ENCODE data around the gene SMAP1. TPM values are rescaled to one million over a fixed set of nuclear protein-coding genes. Genes with fewer than 3 reads are reported as not detected.

Gene SMAP1
- total RNA-seq, 5 donors from 2014 or later (not counting 1 experiment from before 2014, with no cell fraction given), result 27.1 to 32.3 (median 31.9) TPM

DNA sequence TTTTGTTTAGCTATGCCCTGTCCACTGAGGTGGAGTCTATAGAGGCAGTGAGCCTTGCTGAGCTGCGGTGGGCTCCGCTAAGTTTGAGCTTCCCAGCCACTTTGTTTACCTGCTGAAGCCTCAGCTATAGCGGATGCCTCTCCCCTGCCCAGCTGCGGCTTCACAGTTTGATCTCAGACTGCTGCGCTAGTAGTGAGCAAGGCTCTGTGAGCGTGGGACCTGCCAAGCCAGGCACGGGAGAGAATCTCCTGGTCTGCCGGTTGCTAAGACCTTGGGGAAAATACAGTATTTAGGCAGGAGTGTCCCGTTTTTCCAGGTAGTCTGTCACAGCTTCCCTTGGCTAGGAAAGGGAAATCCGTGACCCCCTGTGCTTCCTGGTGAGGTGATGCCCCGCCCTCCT, 138.4 kb downstream of the SMAP1 start:
- no peak for DNase-seq

DNA sequence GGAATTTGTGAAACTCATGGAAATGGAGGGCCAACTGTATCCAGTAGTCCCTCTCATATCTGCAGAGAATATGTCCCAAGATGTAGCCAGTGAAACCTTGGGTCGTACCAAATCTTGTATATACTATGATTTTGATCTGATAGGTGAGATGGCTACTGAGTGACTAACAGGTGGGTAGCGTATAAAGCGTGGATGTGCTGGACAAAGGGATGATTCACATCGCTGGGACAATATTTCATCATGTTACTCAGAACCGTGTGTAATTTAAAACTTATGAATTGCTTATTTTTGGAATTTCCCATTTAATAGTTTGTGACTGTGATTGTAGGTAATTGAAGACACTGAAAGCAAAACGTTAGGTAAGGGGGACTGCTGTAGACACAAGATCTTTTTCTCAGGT, 144.1 kb downstream of the SMAP1 start:
- Histone ChIP-seq H3K4me1 (ENCODE audit: control insufficient read depth in 1 of 2, extremely low read depth in 1 of 2, insufficient read depth in 2 of 2, low read length in 2 of 2) (no peaks in the 10 kb centered on the region), H3K36me3 (ENCODE audit: control insufficient read depth in 2 of 2, extremely low read depth in 1 of 2, insufficient read depth in 1 of 2, low read length in 1 of 2) (no peaks in the 10 kb centered on the region), H3K27me3 (replicated peaks in 1 of 2; ENCODE audit: control insufficient read depth in 2 of 2, extremely low read depth in 1 of 2, insufficient read depth in 2 of 2, low read length in 1 of 2) (no peaks in the 10 kb centered on the region), H3K27ac (ENCODE audit: low read length) (no peak overlapping the region), H3K4me3 (ENCODE audit: control insufficient read depth in 1 of 2, extremely low read depth in 1 of 2, low read length in 1 of 2) (no peak overlapping the region), H3K9me3 (no peaks in the 10 kb centered on the region)
- H3K9me3 Mint-ChIP-seq, result no peaks in the 10 kb centered on the region
- H3K27me3 Mint-ChIP-seq, result no peaks in the 10 kb centered on the region
- DNase-seq (no peak), ATAC-seq (replicated peaks in 1 of 4) (no peak)
- no peak overlapping the region for H3K4me3 Mint-ChIP-seq
- POLR2A ChIA-PET, result no interaction called here
- H3K36me3 Mint-ChIP-seq, result peaks cover 40% of the 10 kb centered on the region
- H3K27ac Mint-ChIP-seq, result no peak overlapping the region
- H3K4me1 Mint-ChIP-seq, result peaks cover 4 to 6% (median 5%) of the 10 kb centered on the region in 3 donors
- CTCF ChIA-PET, result no interaction called here
- WGBS (ENCODE audit: insufficient coverage), result 87% methylated on average over 3 of the region's 6 CpGs

More for the DNA sequence above, 138.4 kb downstream of the SMAP1 start:
- WGBS (ENCODE audit: insufficient coverage), result 95% methylated on average over 7 of the region's 11 CpGs
- peaks cover 74% of the 10 kb centered on the region for H3K36me3 Mint-ChIP-seq
- Histone ChIP-seq H3K9me3 (no peaks in the 10 kb centered on the region), H3K36me3 (ENCODE audit: control insufficient read depth in 2 of 2, extremely low read depth in 1 of 2, insufficient read depth in 1 of 2, low read length in 1 of 2) (peaks cover 0 to 5% of the 10 kb centered on the region in 2 donors), H3K4me1 (ENCODE audit: control insufficient read depth in 1 of 2, extremely low read depth in 1 of 2, insufficient read depth in 2 of 2, low read length in 2 of 2) (no peaks in the 10 kb centered on the region), H3K27ac (ENCODE audit: low read length) (no peak overlapping the region), H3K4me3 (ENCODE audit: control insufficient read depth in 1 of 2, extremely low read depth in 1 of 2, low read length in 1 of 2) (no peak overlapping the region), H3K27me3 (replicated peaks in 1 of 2; ENCODE audit: control insufficient read depth in 2 of 2, extremely low read depth in 1 of 2, insufficient read depth in 2 of 2, low read length in 1 of 2) (no peaks in the 10 kb centered on the region)
- no peak overlapping the region for H3K4me3 Mint-ChIP-seq
- POLR2A ChIA-PET, result no interaction called here
- H3K27ac Mint-ChIP-seq, result no peak overlapping the region
- no peak for ATAC-seq (replicated peaks in 1 of 4)
- no peaks in the 10 kb centered on the region for H3K27me3 Mint-ChIP-seq
- H3K4me1 Mint-ChIP-seq, result peaks cover 17 to 39% (median 23%) of the 10 kb centered on the region in 3 donors
- peaks cover 3 to 11% (median 7%) of the 10 kb centered on the region in 3 donors for H3K9me3 Mint-ChIP-seq
- CTCF ChIA-PET, result no interaction called here

DNA sequence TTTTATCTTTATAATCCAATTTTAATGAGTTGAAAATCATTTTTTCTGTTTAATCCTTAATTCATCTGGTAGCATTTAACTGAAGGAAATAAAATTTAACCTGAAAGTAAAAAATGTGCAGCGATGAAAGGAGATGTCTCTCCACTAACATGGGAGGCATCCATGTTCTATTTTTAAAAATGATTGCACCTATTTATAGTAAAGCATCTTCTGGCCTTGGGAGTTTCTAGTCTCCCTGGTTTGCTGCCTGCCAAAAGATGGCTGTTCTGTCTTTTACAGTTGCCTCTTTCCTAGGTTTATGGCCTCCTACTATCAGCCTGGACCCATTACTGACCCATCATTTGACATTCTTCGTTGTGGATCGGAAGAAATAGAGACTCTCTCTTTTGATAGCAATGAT, 146.2 kb downstream of the SMAP1 start:
- H3K4me3 Mint-ChIP-seq, result no peak overlapping the region
- H3K9me3 ChIP-seq, result no peaks in the 10 kb centered on the region
- no peak overlapping the region for H3K27ac ChIP-seq (ENCODE audit: low read length)
- peaks cover 27% of the 10 kb centered on the region for H3K36me3 Mint-ChIP-seq
- no peaks in the 10 kb centered on the region for H3K27me3 ChIP-seq (replicated peaks in 1 of 2; ENCODE audit: control insufficient read depth in 2 of 2, extremely low read depth in 1 of 2, insufficient read depth in 2 of 2, low read length in 1 of 2)
- ChIA-PET POLR2A (no interaction called here), CTCF (no interaction called here)
- no peak overlapping the region for H3K27ac Mint-ChIP-seq
- no peaks in the 10 kb centered on the region for H3K9me3 Mint-ChIP-seq
- H3K4me1 Mint-ChIP-seq, result peaks cover 2 to 6% (median 5%) of the 10 kb centered on the region in 3 donors
- no CpG with 5 or more reads among the region's 3 CpGs for WGBS (ENCODE audit: insufficient coverage)
- H3K4me3 ChIP-seq (ENCODE audit: control insufficient read depth in 1 of 2, extremely low read depth in 1 of 2, low read length in 1 of 2), result no peak overlapping the region
- H3K4me1 ChIP-seq (ENCODE audit: control insufficient read depth in 1 of 2, extremely low read depth in 1 of 2, insufficient read depth in 2 of 2, low read length in 2 of 2), result no peaks in the 10 kb centered on the region
- H3K36me3 ChIP-seq (ENCODE audit: control insufficient read depth in 2 of 2, extremely low read depth in 1 of 2, insufficient read depth in 1 of 2, low read length in 1 of 2), result no peaks in the 10 kb centered on the region
- ATAC-seq (replicated peaks in 1 of 4) (no peak), DNase-seq (no peak)
- H3K27me3 Mint-ChIP-seq, result no peaks in the 10 kb centered on the region

DNA sequence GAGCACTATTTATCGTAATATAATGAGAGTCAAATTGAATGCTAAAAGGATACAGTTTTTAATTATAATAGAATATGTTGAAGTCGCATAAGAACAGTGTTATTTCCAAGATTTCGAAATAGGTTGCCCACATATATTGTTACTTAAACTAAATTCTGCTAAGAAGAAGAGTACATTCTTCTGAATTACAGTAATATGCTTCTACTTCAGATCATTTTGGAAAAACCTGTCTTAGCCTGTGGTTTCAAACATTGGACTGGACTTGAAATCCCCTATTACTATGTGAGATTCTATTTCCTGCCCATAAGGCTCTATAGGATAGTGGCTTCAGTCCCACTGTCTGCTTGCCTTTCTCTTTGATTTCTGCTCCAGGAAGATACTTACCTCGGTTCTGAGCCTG, 152.0 kb downstream of the SMAP1 start:
- peaks cover 7 to 14% (median 8%) of the 10 kb centered on the region in 3 donors for H3K9me3 Mint-ChIP-seq
- no peaks in the 10 kb centered on the region for H3K4me1 ChIP-seq (ENCODE audit: control insufficient read depth in 1 of 2, extremely low read depth in 1 of 2, insufficient read depth in 2 of 2, low read length in 2 of 2)
- no peaks in the 10 kb centered on the region for H3K27me3 Mint-ChIP-seq
- peaks cover 28% of the 10 kb centered on the region for H3K36me3 Mint-ChIP-seq
- H3K4me3 ChIP-seq (ENCODE audit: control insufficient read depth in 1 of 2, extremely low read depth in 1 of 2, low read length in 1 of 2), result no peak overlapping the region
- H3K9me3 ChIP-seq, result no peaks in the 10 kb centered on the region
- ChIA-PET POLR2A (no interaction called here), CTCF (interaction anchor here in 1 of 2 donors (0.7 kb wide), 2 partner anchors 32 to 1041 kb away, joined by 3 to 5 read pairs; no protein-coding TSS in a partner anchor)
- no peak overlapping the region for H3K27ac Mint-ChIP-seq
- H3K36me3 ChIP-seq (ENCODE audit: control insufficient read depth in 2 of 2, extremely low read depth in 1 of 2, insufficient read depth in 1 of 2, low read length in 1 of 2), result peaks cover 0 to 2% of the 10 kb centered on the region in 2 donors
- DNase-seq (no peak), ATAC-seq (replicated peaks in 1 of 4) (no peak)
- H3K27me3 ChIP-seq (replicated peaks in 1 of 2; ENCODE audit: control insufficient read depth in 2 of 2, extremely low read depth in 1 of 2, insufficient read depth in 2 of 2, low read length in 1 of 2), result no peaks in the 10 kb centered on the region
- no peak overlapping the region for H3K4me3 Mint-ChIP-seq
- peaks cover 0 to 6% (median 3%) of the 10 kb centered on the region in 3 donors for H3K4me1 Mint-ChIP-seq
- no peak overlapping the region for H3K27ac ChIP-seq (ENCODE audit: low read length)
- WGBS (ENCODE audit: insufficient coverage), result 80% methylated on average over 1 of the region's 4 CpGs

DNA sequence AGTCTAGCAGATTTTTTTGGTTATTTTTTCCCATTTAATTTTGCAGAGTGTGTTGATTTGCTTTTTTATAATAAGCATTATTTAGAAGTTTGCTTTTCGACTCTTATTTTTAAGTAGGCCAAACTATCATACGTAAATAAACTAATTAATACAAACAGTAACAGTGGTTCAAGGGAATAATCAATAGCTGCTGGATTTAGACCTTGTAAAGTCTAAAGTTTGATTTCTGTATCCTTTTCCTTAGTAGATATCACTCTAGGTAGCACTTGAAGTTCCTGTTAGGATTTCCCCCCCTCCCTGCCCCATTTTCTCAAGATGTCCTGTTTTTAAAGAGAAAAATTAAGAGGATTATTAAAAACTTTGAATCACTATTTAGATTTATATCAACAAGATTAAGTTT, 153.1 kb downstream of the SMAP1 start:
- no peak overlapping the region for H3K4me3 ChIP-seq (ENCODE audit: control insufficient read depth in 1 of 2, extremely low read depth in 1 of 2, low read length in 1 of 2)
- POLR2A ChIA-PET, result no interaction called here

DNA sequence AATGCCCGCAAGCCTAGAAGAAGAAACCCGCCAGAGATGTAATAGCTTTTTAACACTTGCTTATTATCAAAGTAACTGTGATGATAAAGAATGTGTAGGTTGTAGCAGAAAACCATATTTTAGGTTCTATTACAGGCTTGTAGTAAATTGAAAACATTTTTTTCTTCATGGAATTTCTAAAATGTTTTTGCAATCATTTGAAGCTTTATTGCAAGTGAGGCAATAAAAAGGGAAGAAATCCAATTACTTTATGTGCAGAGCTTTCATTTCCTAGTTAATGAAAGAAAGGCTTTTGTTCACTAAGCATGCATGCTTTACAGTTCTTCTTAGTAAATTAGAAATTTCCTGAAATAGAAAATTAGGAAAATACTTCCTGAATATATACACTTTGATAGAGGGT, 154.1 kb downstream of the SMAP1 start:
- no peak overlapping the region for H3K4me3 Mint-ChIP-seq
- H3K4me3 ChIP-seq (ENCODE audit: control insufficient read depth in 1 of 2, extremely low read depth in 1 of 2, low read length in 1 of 2), result no peak overlapping the region
- no peak overlapping the region for H3K27ac ChIP-seq (ENCODE audit: low read length)
- H3K27me3 Mint-ChIP-seq, result no peaks in the 10 kb centered on the region
- no peaks in the 10 kb centered on the region for H3K4me1 ChIP-seq (ENCODE audit: control insufficient read depth in 1 of 2, extremely low read depth in 1 of 2, insufficient read depth in 2 of 2, low read length in 2 of 2)
- no peak overlapping the region for H3K27ac Mint-ChIP-seq
- H3K9me3 Mint-ChIP-seq, result peaks cover 7 to 14% (median 8%) of the 10 kb centered on the region in 3 donors
- ChIA-PET POLR2A (interaction anchor here in 1 of 2 donors (0.6 kb wide), 1 partner anchor 374 kb away, joined by 3 read pairs; no protein-coding TSS in a partner anchor), CTCF (interaction anchor here in 1 of 2 donors (0.7 kb wide), 1 partner anchor 513 kb away, joined by 7 read pairs; no protein-coding TSS in a partner anchor)
- no peaks in the 10 kb centered on the region for H3K9me3 ChIP-seq
- H3K4me1 Mint-ChIP-seq, result peaks cover 0 to 1% (median 0%) of the 10 kb centered on the region in 3 donors
- H3K27me3 ChIP-seq (replicated peaks in 1 of 2; ENCODE audit: control insufficient read depth in 2 of 2, extremely low read depth in 1 of 2, insufficient read depth in 2 of 2, low read length in 1 of 2), result no peaks in the 10 kb centered on the region
- DNase-seq, result no peak
- peaks cover 0 to 2% of the 10 kb centered on the region in 2 donors for H3K36me3 ChIP-seq (ENCODE audit: control insufficient read depth in 2 of 2, extremely low read depth in 1 of 2, insufficient read depth in 1 of 2, low read length in 1 of 2)
- WGBS (ENCODE audit: insufficient coverage), result no CpG with 5 or more reads among the region's 2 CpGs
- no peak for ATAC-seq (replicated peaks in 1 of 4)
- H3K36me3 Mint-ChIP-seq, result peaks cover 24% of the 10 kb centered on the region

More for the DNA sequence above, 153.1 kb downstream of the SMAP1 start:
- CTCF ChIA-PET, result no interaction called here
- Mint-ChIP-seq H3K4me3 (no peak overlapping the region), H3K36me3 (peaks cover 29% of the 10 kb centered on the region), H3K27me3 (no peaks in the 10 kb centered on the region), H3K9me3 (peaks cover 7 to 14% (median 8%) of the 10 kb centered on the region in 3 donors), H3K4me1 (peaks cover 0 to 5% (median 2%) of the 10 kb centered on the region in 3 donors), H3K27ac (no peak overlapping the region)
- Histone ChIP-seq H3K27me3 (replicated peaks in 1 of 2; ENCODE audit: control insufficient read depth in 2 of 2, extremely low read depth in 1 of 2, insufficient read depth in 2 of 2, low read length in 1 of 2) (no peaks in the 10 kb centered on the region), H3K36me3 (ENCODE audit: control insufficient read depth in 2 of 2, extremely low read depth in 1 of 2, insufficient read depth in 1 of 2, low read length in 1 of 2) (peaks cover 0 to 2% of the 10 kb centered on the region in 2 donors), H3K9me3 (no peaks in the 10 kb centered on the region), H3K27ac (ENCODE audit: low read length) (no peak overlapping the region), H3K4me1 (ENCODE audit: control insufficient read depth in 1 of 2, extremely low read depth in 1 of 2, insufficient read depth in 2 of 2, low read length in 2 of 2) (no peaks in the 10 kb centered on the region)
- no peak for DNase-seq
- no CpG with 5 or more reads among the region's 2 CpGs for WGBS (ENCODE audit: insufficient coverage)
- ATAC-seq (replicated peaks in 1 of 4), result no peak

Data from T-cell (primary cell).